CD4-positive, alpha-beta T cell treated with Interleukin-1 beta for 1 hour (primary cell): ENCODE data around the gene VPS13A.
"Not testable (repeated sequence)": the region's sequence is repeated elsewhere in the genome, so short reads cannot be mapped to it uniquely, and the experiment has no call there.

ENCODE experiments used
- DNase-seq, 2 donors: peaks; one replicate each; pipeline ENCODE4 v3.0.0-alpha.2; 2020 to 2022

Gene VPS13A

GRCh38 chr9:77188242-77188641 is 10.9 kb downstream of the VPS13A start:
- DNase-seq = no peak

DNA sequence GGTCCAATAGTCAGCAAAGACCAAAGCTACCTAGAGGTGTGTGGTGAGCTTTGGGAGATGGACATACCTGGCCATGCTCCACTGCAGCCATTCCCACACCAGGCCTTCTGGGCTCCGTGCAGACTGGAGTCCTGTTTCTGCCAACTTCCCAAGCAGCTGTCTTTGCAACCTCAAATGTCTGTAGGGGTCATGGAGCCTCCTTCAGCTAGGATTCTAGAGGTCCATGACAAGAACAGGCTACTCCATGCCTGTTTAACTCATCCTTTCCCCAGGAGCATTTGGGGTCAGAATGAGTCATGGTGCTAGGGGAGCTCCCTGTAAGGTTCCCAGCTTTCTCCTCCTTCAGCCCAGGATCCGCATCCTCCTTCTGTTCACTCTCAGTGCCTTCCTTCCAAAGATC is 17.1 kb downstream of the VPS13A start:
- no peak for DNase-seq

DNA sequence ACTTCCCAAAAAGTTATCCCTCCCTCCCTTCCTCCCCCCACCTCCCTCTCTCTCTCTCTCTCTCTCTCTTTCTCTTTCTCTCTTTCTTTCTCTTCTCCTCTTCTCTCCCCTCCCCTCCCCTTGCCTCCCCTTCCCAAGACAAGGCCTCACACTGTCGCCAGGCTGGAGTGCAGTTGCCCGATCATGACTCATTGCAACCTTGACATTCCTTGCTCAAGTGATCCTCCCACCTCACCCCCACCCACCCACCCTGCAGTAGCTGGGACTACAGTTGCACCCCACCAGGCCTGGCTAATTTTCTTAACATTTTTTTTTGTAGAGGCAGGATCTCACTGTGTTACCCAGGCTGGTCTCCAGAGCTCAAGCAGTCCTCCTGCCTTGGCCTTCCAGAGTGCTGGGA is 32.8 kb downstream of the VPS13A start:
- DNase-seq = no peak

DNA sequence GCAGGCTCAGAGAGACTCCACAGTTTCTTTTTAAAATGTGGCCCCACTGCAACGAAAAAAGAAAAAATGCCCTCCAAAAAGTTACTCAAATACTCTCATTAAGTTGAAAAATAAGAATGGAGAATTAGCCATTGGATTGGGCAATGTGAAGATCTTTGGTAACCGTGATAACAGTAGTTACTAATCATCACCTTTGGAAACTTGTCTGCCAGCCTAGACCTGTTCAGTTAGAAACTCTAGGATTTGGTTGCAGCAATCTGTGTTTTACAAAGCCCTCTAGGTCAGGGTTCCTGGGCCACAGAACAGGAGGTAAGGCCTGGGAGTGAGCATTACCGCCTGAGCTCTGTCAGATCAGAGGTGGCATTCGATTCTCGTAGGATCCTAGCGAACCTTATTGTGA is 34.2 kb downstream of the VPS13A start:
- no peak for DNase-seq

GRCh38 chr9:77212801-77213200 is 35.5 kb downstream of the VPS13A start:
- DNase-seq = no peak

- no peak for DNase-seq
Observed at GRCh38 chr9:77215874-77216273, 38.5 kb downstream of the VPS13A start.

GRCh38 chr9:77218612-77219011 is 41.3 kb downstream of the VPS13A start:
- DNase-seq = no peak

- DNase-seq = no peak
Observed at GRCh38 chr9:77221431-77221830, 44.1 kb downstream of the VPS13A start.

DNA sequence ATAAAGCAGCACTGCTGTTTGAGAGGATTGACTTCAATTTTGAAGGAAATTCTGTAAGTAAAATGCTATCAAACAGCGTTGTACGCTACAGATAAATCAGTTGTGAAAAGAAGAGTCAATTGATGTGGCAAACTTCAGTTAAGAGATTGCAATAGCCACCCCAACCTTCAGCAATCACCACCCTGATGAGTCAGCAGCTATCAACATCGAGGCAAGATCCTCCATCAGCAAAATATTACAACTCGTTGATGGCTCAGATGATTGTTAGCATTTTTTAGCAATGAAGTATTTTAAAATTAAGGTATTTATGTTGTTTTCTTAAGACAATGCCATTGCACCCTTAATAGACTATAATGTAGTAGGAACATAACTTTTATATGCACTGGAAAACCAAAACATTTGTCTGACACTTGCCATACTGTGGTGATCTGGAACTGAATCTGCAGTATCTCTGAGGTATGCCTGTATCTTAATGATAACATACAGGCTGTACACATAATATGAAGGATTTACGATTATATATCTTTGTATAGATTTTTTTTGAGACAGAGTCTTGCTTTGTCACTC is 47.5 kb downstream of the VPS13A start:
- no peak for DNase-seq

DNA sequence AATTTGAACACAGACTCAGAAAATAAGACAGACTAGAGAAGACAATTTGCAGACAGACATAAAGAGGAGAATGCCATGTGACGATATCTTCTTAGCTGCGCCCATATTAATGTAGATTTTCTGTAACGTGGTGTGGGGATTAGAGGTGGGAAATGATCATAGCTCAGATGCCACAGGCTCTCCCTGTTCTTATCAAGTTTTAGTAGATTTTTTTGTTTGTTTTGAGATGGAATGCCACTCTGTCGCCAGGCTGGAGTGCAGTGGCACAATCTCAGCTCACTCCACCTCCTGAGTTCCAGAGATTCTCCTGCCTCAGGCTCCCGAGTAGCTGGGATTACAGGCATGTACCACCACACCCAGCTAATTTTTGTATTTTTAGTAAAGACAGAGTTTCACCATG is 59.4 kb downstream of the VPS13A start:
- no peak for DNase-seq

DNA sequence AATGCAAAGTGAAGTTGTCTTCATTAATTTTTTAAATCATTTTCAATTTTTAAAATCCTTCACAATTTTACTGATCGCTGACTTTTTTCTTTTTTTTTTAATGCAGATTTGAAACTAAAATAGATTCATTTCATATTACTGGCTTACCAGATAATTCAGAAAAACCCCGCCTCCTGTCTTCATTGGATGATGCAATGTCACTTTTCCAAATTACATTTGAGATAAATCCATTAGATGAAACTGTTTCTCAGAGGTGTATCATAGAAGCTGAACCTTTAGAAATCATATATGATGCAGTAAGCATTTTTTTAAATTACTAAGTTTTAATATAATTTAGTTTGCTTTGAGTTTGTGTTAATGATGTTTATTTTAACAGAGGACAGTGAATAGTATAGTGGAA is 60.6 kb downstream of the VPS13A start:
- no peak for DNase-seq

- DNase-seq = no peak
Observed at GRCh38 chr9:77251050-77251449, 73.7 kb downstream of the VPS13A start.

- no peak for DNase-seq
Observed at GRCh38 chr9:77257275-77257674, 79.9 kb downstream of the VPS13A start.

- DNase-seq = no peak
Observed at GRCh38 chr9:77261605-77262004, 84.3 kb downstream of the VPS13A start.

DNA sequence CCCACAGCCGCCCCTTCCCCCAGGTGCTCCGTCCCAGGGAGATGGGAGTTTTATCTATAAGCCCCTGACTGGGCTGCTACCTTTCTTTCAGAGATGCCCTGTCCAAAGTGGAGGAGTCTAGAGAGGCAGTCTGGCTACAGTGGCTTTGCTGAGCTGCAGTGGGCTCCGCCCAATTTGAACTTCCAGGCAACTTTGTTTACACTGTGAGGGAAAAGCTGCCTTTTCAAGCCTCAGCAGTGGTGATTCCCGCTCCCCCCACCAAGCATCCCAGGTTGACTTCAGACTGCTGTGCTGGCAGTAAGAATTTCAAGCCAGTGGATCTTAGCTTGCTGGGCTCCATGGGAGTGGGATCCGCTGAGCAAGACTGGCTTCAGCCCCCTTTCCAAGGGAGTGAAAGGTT is 90.4 kb downstream of the VPS13A start:
- DNase-seq = not testable (repeated sequence)

DNA sequence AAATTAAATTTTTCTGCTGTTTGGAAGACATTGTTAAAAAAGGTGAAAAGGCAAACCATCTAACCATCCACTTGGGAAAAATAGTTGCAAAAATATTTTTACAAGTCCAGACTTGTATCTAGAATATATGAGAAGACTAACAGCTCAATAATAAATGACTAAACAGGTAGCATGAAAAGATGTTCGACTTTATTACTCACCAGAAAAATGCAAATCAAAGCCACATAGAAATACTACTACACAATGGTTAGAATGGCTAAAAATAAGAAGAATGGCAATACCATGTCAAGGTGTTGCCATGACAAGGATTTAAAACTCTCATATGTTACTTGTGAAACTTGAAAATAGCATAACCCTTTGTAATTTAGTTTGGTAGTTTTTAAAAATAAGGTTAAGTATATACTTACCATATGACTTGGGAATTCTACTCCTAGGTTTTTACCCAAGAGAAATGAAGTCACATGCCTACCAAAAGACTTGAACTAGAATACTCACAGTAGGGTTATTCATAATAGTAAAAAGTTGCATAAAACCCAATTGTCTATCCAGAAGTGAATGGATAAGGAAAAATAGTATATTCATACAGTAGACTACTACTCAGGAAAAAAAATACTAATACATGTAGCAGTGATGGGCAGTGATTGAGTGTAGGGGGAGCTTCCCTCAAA is 93.8 kb downstream of the VPS13A start:
- no peak for DNase-seq

DNA sequence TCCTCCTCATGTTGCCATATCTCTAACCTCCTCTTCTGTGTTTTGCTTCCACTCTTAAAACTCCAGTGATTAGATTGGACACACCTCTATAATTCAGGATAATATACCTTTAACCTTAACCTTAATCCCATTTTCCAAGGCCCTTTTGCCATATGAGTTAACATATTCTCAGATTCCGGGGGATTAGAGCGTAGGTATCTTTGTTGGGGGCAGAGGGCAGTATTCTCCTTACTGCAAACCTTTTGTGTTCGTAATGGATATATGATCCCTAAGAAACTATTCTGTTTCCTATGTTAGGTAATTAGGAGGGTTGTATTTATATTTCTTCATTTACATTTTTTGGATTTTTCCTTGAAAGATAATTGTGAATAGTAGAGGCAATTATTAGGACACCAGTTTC is 99.5 kb downstream of the VPS13A start:
- DNase-seq = no peak

DNA sequence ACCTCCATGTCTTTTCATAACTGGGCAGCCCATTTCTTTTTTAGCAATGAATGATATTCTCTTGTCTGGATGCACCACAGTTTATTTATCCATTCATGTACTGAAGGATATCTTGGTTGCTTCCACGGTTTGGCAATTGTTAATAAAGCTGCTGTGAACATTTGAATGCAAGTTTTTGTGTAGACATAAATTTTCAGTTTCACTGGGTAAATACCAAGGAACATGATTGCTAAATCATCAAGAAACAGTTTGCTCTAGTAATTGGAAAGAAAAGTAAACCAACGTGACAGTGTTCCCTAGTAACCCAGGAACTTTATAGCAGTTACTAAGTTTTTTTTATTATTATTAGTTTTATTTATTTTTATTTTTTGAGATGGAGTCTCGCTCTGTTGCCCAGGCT is 100.4 kb downstream of the VPS13A start:
- no peak for DNase-seq

- no peak for DNase-seq
Observed at GRCh38 chr9:77283991-77284390, 106.7 kb downstream of the VPS13A start.

GRCh38 chr9:77284616-77285015 is 107.3 kb downstream of the VPS13A start:
- DNase-seq = no peak

GRCh38 chr9:77290373-77290772 is 113.0 kb downstream of the VPS13A start:
- no peak for DNase-seq

GRCh38 chr9:77291714-77292113 is 114.4 kb downstream of the VPS13A start:
- no peak for DNase-seq

GRCh38 chr9:77293949-77294348 is 116.6 kb downstream of the VPS13A start:
- DNase-seq = no peak

- DNase-seq = no peak
Observed at GRCh38 chr9:77304543-77304942, 127.2 kb downstream of the VPS13A start.
